GM19468 (cell line): ENCODE results near the gene HIBADH.
"Not testable (repeated sequence)": the region's sequence is repeated elsewhere in the genome, so short reads cannot be mapped to it uniquely, and the experiment has no call there.

Experiments used
- ATAC-seq: cut with Tn5 transposase; IDR thresholded peaks from one replicate; pipeline ENCODE4 v1.9.1; 2021; ENCODE audit warnings: mild to moderate bottlenecking, moderate library complexity, moderate number of reproducible peaks; ENCODE audit not compliant: unreplicated experiment; ENCODE audit errors: extremely low read depth

Gene HIBADH

DNA sequence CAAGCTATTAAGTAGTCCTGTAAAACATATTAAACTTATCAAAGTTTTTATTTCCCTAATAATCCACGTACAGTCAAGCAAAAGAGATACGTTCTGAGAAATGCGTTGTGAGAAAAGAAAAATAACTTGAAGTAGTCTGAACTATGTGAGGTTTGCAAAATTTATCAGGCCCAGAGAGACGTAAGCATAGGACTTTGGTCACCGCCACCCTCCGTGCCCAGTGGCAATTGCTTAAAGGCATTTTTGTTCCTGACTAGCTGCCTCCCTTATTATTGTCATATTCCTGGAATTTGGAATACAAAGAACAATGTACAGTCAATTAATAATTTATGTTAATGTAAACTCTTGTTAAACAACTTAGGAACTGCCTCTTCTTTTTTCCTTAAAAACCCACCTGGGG is 22.8 kb downstream of the HIBADH start:
- ATAC-seq, result no peak

DNA sequence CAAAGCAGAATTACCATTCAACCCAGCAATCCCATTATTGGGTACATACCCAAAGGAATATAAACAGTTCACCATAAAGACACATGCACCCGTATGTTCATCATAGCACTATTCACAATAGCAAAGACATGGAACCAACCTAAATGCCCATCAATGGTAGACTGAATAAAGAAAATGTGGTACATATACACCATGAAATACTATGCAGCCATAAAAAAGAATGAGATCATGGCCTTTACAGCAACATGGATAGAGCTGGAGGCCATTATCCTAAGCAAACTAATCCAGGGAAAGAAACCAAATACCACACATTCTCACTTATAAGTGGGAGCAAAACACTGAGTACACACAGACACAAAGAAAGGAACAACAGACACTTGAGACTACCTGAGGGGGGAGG is 23.6 kb downstream of the HIBADH start:
- ATAC-seq, result not testable (repeated sequence)

DNA sequence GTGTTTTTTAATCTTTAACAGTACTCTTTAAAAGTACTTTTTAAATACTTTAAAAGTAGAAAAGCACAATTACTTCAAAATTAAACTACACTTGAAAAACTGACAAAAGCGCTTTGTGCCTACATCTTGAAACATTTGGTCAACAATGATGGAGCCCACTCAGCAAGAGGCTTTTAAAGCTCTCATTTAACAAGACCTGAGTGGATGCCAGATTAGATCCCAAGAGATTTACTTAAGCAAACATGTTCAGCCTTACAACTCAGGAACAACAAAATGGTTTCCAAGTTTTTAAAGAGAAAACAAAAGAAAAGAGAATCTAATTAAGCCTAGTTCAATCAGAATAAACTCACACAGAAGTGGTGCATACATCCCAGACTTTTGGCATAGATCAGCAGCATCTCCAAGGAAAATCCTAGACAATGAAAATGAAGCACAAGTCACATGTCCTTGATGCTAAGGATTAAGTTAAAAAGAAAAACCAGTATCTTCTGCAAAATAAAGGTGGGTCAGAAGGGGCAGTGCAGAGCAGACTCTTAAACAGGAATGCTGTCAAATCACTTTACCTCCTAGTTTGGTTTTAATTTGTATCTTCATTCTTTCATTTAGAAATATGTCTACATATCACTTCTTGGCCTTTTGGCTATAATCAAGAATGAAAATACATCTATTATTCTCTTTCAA is 26.2 kb downstream of the HIBADH start:
- no peak for ATAC-seq

DNA sequence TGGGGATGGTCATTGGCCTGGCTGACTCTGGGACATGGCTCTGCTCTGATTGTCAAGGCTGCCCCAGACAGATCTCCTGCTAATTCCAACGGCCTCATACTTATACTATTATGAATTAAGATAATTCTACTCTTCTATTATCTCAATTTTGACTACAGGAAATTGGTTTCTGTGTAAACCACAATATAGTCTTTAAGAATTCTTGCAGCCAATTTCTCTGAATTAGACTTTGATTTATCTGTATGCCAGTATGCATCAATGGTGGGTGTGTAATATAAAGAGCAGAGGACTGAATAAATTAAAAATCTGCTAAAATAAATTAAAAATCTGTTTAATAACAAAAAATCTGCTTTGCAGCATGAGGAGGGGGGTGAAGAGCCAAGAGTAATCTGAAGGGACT is 27.0 kb downstream of the HIBADH start:
- no peak for ATAC-seq

DNA sequence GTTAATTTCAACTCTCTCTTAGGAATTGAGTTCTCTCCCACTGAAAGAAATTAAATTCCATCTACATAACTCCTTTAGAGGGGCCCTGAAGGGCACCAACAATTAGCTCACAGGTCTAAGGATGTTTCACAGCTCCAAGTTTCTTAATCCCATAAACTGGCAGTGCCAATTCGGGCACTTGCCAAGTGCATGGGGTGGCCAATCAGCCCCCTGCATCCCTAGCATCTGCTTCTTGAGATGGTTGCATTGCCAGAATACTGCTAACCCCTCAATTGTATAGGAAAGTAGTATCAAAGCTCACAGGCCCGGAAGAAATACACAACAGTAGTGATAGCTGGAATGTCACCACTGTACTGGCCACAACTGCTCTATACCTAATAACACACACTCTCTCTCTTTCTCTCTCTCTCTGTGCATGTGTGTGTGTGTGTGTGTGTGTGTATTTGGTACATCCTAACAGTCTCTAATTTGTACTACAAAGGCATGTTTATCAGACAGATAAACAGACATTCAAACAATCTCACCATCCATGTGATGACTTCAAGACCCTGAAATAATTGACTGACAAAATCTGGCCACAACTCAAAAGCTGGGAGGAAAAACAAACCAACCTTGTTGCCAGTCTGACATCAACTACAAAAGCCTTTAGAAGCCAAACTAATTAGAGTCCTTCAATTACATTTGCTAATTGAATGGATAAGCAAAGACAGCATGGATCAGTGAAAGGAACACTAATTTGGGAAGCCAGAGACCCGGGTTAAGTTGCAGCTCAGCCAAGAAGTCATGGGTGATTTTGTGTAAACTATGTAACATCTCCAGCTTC is 27.8 kb downstream of the HIBADH start:
- ATAC-seq, result no peak

DNA sequence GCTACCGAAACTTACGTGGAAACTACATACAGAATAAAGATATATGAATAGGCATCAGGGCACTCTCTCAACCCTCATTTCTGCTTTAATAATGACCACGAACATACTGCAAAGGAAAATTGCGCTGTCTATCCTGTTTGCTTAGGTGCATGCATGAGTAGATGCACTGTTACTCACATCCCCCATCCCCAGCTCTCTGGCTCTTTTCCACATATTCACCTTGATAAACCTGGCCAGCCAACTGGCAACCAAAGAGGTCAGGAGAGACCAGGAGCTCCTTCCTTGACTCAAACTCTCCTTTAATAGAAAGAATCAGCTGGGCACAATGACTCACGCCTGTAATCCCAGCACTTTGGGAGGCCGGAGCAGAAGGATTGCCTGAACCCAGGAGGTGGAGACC is 29.6 kb downstream of the HIBADH start:
- no peak for ATAC-seq

DNA sequence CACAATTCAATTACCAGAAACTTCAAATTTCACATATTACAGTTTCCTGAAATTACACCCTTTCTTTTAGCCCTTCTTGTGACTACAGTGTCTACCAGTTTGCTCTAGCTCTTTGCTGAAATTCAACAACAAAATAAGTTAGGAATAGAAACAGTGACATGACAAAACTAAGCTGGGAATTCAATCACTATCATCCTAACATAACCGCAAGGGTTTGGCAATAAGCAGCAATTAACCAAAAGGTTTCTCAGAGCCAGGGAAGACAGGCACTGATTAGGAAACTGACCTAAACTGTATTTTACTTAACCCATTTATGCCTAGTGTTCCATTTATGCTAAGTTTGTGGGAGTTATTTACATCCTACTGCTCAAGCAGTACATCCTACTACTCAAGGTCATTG is 31.3 kb downstream of the HIBADH start:
- ATAC-seq, result no peak

DNA sequence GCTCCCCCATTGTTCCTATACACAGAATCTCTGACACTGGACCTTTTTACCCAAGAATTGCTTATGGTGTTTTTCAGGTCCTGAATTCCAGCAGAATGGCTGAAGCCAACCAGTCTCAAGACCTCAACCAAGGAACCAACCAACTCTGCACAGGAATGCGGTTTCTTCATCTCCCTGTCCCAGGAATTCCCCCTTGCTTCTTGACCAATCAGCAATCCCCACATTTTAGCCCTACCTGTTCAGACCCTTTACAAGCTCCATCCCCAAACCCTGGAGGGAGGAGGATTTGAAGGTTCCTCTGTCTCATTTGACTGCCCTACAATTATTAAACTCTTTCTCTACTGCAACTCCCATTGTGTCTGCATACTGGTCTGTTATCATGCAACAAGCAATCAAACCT is 35.5 kb downstream of the HIBADH start:
- no peak for ATAC-seq

DNA sequence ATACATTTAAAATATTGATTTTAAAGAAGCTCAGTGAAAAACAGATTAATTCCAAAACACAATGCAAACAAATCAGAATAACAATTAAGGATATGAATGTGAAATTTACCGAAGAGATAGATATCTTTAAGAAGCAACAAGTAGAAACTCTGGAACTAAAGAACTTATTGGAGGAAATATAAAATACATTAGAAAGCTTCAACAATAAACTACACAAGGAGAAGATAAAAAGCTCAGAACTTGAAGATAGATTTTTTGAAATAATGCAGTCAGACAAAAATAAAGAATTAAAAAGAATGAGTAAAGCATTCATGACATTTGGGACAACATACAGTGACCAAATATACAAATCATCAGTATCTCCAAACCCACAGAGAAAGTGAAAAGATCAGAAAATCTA is 43.2 kb downstream of the HIBADH start:
- ATAC-seq, result no peak

DNA sequence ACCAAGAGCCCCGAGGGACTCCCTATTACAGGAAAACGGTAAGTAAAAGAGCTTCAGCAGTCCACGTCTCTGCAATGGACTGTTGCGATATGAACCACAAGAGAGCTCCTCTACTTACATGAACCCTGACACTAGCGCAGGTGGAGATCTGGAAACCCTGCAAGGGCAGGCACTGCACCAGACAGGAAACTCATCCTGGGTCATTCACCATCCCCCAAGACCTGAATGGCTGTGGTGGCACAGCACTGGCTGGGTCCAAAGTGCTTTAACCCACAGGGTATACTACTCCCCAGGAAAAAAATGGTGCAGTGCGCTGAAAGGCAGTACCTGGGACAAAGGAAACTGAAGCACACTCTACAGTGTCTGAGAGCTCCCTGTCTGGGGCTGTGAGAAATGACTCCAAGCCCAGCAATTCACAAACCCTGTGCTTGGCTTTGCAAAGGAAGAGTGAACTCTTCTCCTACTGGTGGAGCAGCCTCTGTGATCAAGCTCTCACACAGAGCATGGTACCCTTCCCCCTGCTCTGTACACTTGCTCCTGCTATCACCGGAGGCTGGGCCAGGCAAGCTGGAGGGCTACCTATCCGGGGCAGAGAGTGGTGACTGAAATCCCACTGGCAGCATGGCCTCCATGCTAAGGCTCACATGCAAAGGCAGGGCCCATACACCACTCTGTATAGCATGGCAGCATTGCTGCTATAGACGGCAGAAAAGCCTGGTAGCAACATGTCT is 44.9 kb downstream of the HIBADH start:
- ATAC-seq, result no peak

DNA sequence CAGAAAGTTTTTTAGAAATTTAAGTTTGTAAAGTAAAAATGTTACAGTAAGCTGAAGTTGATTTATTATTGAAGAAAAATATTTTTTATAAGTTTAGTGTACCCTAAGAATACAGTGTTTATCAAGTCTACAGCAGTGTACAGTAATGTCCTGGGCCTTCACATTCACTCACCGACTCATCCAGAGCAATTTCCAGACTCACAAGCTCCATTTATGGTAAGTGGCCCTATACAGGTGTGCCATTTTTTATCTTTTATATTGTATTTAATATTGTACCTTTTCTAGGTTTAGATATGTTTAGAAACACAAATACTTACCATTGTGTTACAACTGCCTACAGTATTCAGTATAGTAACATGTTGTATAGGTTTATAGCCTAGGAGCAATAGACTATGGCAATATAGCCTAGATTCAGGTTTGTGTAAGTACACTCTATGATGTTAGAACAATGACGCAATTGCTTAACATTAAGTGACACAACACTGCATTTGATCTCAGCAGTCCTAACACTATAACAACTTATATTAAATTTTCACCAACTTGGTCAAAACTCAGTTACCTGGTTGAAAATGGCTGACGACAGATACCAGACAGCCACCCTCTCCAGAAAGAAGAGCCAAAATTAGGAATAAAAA is 45.7 kb downstream of the HIBADH start:
- no peak for ATAC-seq

DNA sequence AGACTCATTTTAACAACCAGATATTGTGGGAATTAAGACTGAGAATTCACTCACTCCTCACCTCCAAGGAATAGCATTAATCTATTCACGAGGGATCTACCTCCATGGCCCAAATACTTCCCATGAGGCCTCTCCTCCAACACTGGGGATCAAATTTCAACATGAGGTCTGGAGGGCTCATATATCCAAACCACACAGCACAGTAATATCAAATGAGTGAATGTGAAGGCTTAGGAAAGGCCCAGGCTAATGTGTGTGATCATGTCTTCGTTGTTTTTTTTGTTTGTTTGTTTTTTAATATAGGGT is 46.5 kb downstream of the HIBADH start:
- ATAC-seq, result no peak

DNA sequence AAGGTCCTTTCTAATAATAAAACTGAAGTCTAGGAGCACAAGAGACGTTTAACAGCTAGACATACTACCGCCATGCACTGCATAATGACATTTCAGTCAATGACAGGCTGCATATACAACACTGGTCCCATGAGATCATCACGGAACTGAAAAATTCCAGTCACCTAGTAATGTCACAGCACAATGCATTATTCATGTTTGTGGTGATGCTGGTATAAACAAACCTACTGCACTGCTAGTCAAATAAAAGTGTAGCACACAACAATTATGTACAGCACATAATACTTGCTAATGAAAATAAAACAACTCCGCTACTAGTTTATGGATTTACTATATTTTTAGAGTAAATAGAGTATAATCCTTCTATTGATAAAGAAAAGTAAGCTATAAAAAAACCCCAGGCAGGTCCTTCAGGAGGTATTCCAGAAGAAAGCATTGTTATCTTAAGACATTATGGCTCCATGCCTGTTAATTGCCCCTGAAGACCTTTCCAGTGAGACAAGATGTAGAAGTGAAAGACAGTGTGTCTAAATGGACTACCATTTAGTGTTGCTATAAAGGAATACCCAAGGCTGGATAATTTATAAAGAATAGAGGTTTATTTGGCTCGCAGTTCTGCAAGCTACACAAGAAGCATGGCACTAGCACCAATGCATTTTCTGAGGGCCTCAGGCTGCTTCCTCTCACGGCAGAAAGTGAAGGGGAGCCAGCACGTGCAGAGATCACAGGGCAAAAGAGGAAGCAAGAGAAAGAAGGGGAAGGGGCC is 47.1 kb downstream of the HIBADH start:
- no peak for ATAC-seq

DNA sequence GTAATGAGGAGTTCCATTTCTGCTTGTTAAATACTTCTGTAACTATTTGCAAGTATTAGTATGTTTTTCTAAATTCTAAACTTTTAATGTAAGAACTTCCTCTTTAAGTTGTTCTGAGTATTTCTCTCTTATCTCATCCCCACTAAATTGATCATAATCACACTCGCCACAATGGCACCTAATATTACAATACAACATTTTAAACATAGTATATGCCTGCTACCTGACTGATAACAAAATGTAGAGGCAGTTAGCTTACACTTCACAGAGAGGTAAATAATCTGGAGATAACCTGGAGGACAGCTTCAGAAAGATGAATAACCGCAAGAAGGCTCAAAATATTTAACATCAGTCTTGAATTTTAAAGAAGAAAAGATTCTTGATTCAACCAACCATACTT is 48.6 kb downstream of the HIBADH start:
- no peak for ATAC-seq

DNA sequence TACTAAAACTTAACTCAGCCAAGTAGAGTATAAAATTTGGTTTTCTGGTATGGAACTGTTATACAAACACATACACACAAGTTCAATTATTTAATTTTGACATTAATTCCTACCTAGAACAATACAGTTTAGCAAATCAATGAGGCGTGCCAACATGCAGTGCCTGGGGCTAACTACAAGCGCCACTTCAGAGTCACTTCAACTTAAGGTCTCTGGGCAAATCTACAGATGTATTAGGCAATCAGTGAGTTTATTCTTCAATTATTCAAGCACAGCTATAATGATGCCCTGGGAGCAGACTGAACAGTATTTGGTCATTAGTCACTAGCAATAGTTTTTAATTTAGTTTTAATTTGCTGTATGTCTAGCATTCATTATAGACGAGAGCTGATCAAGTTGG is 51.6 kb downstream of the HIBADH start:
- no peak for ATAC-seq

DNA sequence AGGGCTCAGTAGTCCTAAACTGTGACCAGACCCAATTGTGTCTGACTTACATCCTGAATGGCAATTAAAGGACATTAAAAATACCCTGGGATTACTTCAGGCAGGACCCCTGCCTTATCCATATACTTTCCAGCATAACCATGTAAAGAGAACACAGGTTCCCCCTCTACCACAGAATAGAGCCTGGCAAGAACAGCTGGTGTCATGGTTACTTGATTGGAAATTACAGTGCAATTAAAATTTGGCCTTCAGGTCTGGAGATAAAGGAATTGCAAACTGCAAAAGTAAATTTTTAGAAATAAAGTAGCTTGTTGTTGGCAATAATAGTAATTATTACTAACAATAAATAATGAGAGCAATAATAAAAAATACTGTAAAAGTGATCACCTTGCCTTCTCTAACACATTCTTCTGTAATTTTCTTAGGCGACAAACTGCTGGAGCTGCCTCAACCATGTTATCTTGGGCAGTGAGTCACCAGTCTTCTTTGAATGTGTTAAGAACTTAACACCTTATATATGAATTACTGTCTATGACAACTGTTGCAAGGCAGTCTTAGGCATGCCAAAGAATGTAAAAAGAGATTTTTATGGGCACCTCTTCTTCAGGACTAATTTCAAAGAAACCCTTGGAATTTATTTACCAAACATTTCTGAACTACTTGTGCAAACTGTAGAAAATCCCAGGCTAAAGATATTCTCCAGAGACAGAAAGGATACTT is 53.7 kb downstream of the HIBADH start:
- ATAC-seq, result no peak

DNA sequence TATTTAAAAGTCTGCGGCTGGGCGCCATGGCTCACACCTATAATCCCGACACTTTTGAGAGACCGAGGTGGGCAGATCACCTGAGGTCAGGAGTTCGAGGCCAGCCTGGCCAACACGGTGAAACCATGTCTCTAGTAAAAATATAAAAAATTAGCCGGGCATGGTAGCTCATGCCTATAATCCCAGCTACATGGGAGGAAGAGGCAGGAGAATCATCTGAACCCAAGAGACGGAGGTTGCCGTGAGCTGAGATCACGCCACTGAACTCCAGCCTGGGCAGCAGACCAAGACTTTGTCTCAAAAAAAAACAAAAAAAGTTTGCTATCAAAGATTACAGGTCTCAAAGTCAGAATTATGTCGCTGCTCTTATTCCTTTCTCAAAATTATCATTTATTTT is 55.5 kb downstream of the HIBADH start:
- no peak for ATAC-seq

DNA sequence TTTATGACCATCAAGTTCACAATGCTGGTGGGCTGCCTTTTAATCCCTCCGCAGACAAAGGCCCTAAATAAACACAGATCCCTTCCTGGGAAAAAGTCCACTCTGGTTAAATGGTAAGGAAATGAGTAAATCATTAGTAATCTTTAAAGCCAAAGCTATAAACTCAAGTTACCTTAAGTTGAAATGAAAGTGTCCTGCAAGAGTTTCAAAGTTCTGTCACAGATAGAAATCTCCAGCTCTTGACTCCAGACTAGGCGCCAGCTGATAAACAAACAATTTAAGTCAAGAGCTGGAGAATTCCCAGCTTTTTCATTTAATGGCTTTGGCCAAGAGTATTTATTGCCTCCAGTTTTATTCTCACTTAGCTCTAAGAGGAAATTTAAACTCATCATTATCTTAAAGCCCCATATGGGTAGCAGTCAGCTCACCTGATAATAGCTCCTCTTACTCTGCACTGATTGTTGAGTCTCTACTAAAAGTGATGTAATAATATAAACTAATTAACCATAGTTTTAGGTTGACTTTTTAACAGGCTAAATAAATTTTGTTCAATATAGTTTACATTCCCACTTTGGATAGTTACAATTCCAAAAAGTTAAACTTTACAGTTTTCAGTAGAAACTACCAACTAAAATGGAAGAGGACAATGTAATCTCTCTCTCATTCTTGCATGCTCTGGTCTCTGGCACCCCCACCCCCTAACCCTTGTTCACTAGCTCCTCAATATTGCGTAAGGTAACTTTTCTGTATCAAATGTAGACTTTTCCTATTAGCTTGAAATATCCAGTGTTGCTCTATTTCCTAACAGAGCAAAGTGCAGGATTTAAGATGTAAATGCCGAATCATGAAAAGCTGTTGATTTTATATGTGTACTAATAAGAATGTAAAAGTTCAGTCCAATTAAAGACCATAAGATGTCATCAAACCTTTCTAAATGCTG is 56.1 kb downstream of the HIBADH start:
- no peak for ATAC-seq
